Smooth muscle cell (in vitro differentiated cells): Measurements from ENCODE around the gene DNAJC2. TPM values are rescaled to one million over a fixed set of nuclear protein-coding genes. Genes with fewer than 3 reads are reported as not detected.

ENCODE experiments used
- DNase-seq: peaks from one replicate; lab custom pipeline; 2025; ENCODE audit not compliant: unreplicated experiment; lab: John Stamatoyannopoulos, UW
- H2AFZ ChIP-seq: fragments of 200-600 bp; sonication (generic); 2 replicates; pipeline ENCODE4 v1.6.0; 2016; ENCODE audit warnings: antibody characterized with exemption, low read depth, mild to moderate bottlenecking
- H3F3A ChIP-seq: fragments of 200-600 bp; sonication (generic); 2 replicates; pipeline ENCODE4 v1.6.0; 2017; ENCODE audit warnings: antibody characterized with exemption, low read depth
- H3K27ac ChIP-seq: fragments of 200-600 bp; sonication (generic); 2 replicates; pipeline ENCODE4 v1.5.1; 2016; ENCODE audit warnings: low read depth, mild to moderate bottlenecking
- H3K27me3 ChIP-seq: fragments of 200-600 bp; sonication (generic); 2 replicates; pipeline ENCODE4 v1.6.1; 2016; ENCODE audit warnings: low read depth, mild to moderate bottlenecking
- H3K36me3 ChIP-seq: fragments of 200-600 bp; sonication (generic); 2 replicates; pipeline ENCODE4 v1.5.1; 2016; ENCODE audit warnings: low read depth
- H3K4me1 ChIP-seq: fragments of 200-600 bp; sonication (generic); 2 replicates; pipeline ENCODE4 v1.5.1; 2016; ENCODE audit warnings: low read depth
- H3K4me2 ChIP-seq: fragments of 200-600 bp; sonication (generic); 2 replicates; pipeline ENCODE4 v1.6.0; 2016; ENCODE audit warnings: mild to moderate bottlenecking
- H3K4me3 ChIP-seq: fragments of 200-600 bp; sonication (generic); 2 replicates; pipeline ENCODE4 v1.5.1; 2016; ENCODE audit warnings: mild to moderate bottlenecking
- H3K79me2 ChIP-seq: fragments of 200-600 bp; sonication (generic); 2 replicates; pipeline ENCODE4 v1.6.0; 2016; ENCODE audit warnings: low read depth, mild to moderate bottlenecking
- H3K9ac ChIP-seq: fragments of 200-600 bp; sonication (generic); 2 replicates; pipeline ENCODE4 v1.6.0; 2016; ENCODE audit warnings: low read depth
- H3K9me3 ChIP-seq: fragments of 200-600 bp; sonication (generic); replicated peaks from 2 replicates; pipeline ENCODE4 v1.5.1; 2016; ENCODE audit warnings: low read depth
- H4K20me1 ChIP-seq: fragments of 200-600 bp; sonication (generic); 2 replicates; pipeline ENCODE4 v1.6.0; 2016; ENCODE audit warnings: low read depth
- WGBS: methylation state at CpG from one replicate; pipeline ENCODE4 v1.1.7; 2016; ENCODE audit warnings: low lambda C conversion rate; 5-methylcytosine and 5-hydroxymethylcytosine counted together
- polyA plus RNA-seq: library from polyadenylated mRNA; unstranded; fragments of >200 nt; fragmentation: Nextera tagmentation; extraction: Ambion mirVana; gene quantifications from 2 replicates; pipeline ENCODE4 v1.2.1, GENCODE V29; 2016
- total RNA-seq: library from RNA; depleted of rRNA; stranded (reverse); fragments of >200 nt; gene quantifications from 2 replicates; pipeline ENCODE4 v1.2.3, GENCODE V29; 2014
- TF ChIP-seq, protein P1 (sequence below): fragments of 200-600 bp; sonication (generic); IDR thresholded peaks from 2 replicates; pipeline ENCODE4 v1.5.1; 2017; ENCODE audit warnings: borderline replicate concordance, mild to moderate bottlenecking, antibody characterized with exemption; ENCODE audit not compliant: insufficient read depth, poor library complexity, severe bottlenecking

The DNAJC2 gene
- total and polyA plus RNA-seq, 2 experiments from 2014 or later: 21.2 to 31.1 TPM

DNA sequence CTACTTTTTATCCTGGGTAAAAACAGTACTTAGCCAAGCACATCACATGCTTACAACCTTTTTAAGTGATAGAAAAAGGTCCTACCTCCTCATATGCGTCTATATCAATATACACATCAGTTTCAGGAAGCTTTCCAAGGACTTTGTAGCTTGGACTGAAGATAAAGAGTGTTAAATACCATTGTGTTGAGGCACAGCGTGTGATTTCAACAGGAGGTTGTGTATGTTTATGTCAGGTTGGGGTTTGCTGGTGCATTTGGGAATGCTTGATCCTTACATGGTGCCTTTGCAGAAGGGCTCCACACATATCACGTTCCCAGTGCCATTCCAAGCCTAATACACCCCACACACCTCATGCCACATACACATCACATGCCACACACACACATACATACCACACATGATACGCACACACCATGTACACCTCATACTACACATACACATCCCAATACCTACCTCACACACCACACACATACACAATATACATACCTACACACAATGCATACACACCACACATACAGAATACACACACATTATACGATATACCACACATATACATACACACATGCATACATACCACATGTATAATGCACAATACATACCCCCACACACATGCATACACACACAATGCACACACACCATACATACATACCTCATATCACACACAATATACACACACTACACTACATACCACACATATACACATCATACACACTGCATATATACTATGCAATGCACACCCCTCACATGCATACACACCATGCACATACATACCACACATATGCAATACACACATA is 36.0 kb upstream of the DNAJC2 start:
- Histone ChIP-seq H3K27me3 (no peaks in the 10 kb centered on the region), H3K9me3 (no peaks in the 10 kb centered on the region), H3K27ac (no peak overlapping the region), H3K36me3 (no peaks in the 10 kb centered on the region), H3K79me2 (no peaks in the 10 kb centered on the region), H3K4me3 (no peak overlapping the region), H4K20me1 (no peaks in the 10 kb centered on the region), H2AFZ (no peak overlapping the region), H3K9ac (no peak overlapping the region), H3F3A (no peaks in the 10 kb centered on the region), H3K4me2 (no peak overlapping the region), H3K4me1 (no peaks in the 10 kb centered on the region)
- 80% methylated on average over 5 of the region's 5 CpGs for WGBS
- no peak for DNase-seq
- TF ChIP-seq, protein P1, sequence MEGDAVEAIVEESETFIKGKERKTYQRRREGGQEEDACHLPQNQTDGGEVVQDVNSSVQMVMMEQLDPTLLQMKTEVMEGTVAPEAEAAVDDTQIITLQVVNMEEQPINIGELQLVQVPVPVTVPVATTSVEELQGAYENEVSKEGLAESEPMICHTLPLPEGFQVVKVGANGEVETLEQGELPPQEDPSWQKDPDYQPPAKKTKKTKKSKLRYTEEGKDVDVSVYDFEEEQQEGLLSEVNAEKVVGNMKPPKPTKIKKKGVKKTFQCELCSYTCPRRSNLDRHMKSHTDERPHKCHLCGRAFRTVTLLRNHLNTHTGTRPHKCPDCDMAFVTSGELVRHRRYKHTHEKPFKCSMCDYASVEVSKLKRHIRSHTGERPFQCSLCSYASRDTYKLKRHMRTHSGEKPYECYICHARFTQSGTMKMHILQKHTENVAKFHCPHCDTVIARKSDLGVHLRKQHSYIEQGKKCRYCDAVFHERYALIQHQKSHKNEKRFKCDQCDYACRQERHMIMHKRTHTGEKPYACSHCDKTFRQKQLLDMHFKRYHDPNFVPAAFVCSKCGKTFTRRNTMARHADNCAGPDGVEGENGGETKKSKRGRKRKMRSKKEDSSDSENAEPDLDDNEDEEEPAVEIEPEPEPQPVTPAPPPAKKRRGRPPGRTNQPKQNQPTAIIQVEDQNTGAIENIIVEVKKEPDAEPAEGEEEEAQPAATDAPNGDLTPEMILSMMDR: no peak

DNA sequence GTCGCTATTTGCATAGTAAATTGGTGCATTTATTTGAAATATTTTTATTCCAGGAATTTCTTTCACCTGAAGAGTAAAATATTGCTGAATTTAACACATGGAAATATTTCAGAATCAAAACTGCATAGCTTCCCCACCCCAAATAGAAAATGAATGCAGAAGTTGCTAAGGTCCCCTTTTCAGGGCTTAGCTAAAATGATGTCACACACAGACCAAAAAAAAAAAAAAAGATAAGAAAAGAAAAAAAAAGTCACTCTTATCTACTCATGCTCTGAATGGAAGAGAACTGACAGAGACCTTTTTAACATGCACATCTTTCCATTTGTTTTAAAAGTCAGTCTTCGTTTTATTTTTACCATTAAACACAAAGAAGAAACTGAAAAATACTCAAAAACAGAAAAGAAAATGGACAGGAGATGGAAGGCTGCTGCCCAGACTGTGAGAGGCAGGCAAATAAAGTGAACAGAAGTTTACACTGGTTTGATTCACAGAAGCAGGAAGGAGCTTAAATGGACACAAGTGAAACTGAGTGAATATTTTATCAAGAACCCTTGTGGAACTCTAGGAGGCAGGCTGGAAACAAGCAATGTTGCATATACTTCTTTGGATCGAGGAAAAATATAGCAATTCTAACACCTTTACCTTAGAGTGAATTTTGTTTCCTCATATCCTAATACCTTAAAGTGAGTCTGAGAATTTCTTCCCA is 34.9 kb upstream of the DNAJC2 start:
- Histone ChIP-seq H3K27ac (no peak overlapping the region), H3K79me2 (no peaks in the 10 kb centered on the region), H3F3A (no peaks in the 10 kb centered on the region), H3K36me3 (no peaks in the 10 kb centered on the region), H2AFZ (peak overlapping the region; percentile 85), H3K9ac (no peak overlapping the region), H3K4me2 (no peak overlapping the region), H3K9me3 (no peaks in the 10 kb centered on the region), H4K20me1 (no peaks in the 10 kb centered on the region), H3K4me3 (no peak overlapping the region), H3K4me1 (no peaks in the 10 kb centered on the region), H3K27me3 (no peaks in the 10 kb centered on the region)
- TF ChIP-seq, protein P1: no peak
- DNase-seq: no peak
- 84% methylated on average over 3 of the region's 3 CpGs for whole genome bisulfite sequencing

DNA sequence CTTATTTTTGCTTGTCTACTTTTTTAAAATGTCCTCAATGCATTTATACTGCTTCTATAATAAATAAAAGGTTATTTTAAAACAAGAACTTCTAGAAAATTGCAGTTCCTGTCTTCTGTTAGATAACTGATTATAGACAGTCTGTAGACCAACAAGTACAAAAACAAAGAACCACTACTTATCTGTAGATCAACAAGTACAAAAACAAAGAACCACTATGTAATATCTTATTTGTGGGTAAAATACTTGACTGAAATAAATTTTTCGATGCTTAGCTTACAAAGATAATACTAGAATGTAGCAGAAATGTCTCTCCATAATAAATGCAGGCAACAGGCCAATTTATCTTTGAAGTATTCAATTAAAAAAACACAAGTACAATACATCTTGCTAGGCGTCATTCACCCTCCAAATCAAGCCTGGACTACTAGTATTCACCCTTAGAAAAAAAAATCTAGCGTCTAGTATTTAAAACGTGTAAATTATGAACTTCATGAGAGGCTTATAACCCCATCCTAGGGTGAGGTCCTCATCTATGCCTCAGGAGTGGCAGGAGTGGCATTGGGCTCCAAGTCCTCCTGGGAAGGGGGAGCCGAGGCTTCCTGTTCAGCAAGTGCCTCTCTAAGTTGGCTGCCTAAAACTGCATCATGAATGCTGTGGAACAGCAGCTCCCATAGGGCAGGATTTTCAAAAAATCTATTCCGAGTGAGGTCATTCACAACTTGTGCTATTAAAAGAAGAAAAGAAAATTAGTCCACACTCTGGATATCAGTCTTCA is 29.5 kb upstream of the DNAJC2 start:
- H3K27me3 ChIP-seq: no peaks in the 10 kb centered on the region
- no peak overlapping the region for H3K4me3 ChIP-seq
- H3K9me3 ChIP-seq: no peaks in the 10 kb centered on the region
- no peaks in the 10 kb centered on the region for H3K4me1 ChIP-seq
- DNase-seq: no peak
- H3F3A ChIP-seq: no peaks in the 10 kb centered on the region
- H3K4me2 ChIP-seq: no peak overlapping the region
- no peaks in the 10 kb centered on the region for H4K20me1 ChIP-seq
- WGBS: 69% methylated on average over 6 of the region's 6 CpGs
- no peak overlapping the region for H3K27ac ChIP-seq
- TF ChIP-seq, protein P1: no peak
- no peaks in the 10 kb centered on the region for H3K79me2 ChIP-seq
- peaks cover under 1% of the 10 kb centered on the region for H3K36me3 ChIP-seq
- no peak overlapping the region for H3K9ac ChIP-seq
- no peak overlapping the region for H2AFZ ChIP-seq
